Panc1 (cell line): ENCODE measurements around the gene SEM1. TPM values are rescaled to one million over a fixed set of nuclear protein-coding genes. Genes with fewer than 3 reads are reported as not detected.

Experiments used
- ATAC-seq: fragments of 200-7000 bp; cut with Tn5 transposase; 2 replicates; pipeline ENCODE4 v1.9.1; 2020; ENCODE audit warnings: mild to moderate bottlenecking, moderate library complexity
- BruUV-seq: library from RNA; stranded (reverse); fragments of 400-500 nt; replicated peaks from 2 replicates; lab custom pipeline; 2021; lab: Mats Ljungman, UMichigan
- CTCF ChIA-PET: fragments of 300-600 bp; sonication (Branson Sonifier 250); formaldehyde crosslinking; loops from one replicate; lab custom pipeline; 2022; ENCODE audit warnings: antibody characterized with exemption; lab: Charles Lee
- POLR2A ChIA-PET: fragments of 300-600 bp; sonication (Branson Sonifier 250); formaldehyde crosslinking; loops from one replicate; lab custom pipeline; 2022; ENCODE audit warnings: antibody characterized with exemption; lab: Charles Lee
- DNase-seq: peaks from one replicate; pipeline ENCODE4 v3.0.0-alpha.2; 2010; ENCODE audit warnings: low read depth, low spot score
- H3K27ac ChIP-seq: 2 replicates; pipeline ENCODE4 v1.5.1; 2011; ENCODE audit warnings: mild to moderate bottlenecking, low read length, inconsistent platforms
- H3K27me3 ChIP-seq: fragments of 200-500 bp; sonication (Bioruptor generic); 2 replicates; pipeline ENCODE4 v1.6.0; 2014; ENCODE audit warnings: low read length, inconsistent platforms; ENCODE audit not compliant: control insufficient read depth, insufficient read depth
- H3K36me3 ChIP-seq: fragments of 200-500 bp; sonication (Bioruptor generic); 2 replicates; pipeline ENCODE4 v1.5.1; 2014; ENCODE audit warnings: inconsistent platforms, mild to moderate bottlenecking, low read length, moderate library complexity; ENCODE audit not compliant: control insufficient read depth, insufficient read depth
- H3K4me1 ChIP-seq: 2 replicates; pipeline ENCODE4 v1.5.1; 2011; ENCODE audit warnings: inconsistent platforms, mild to moderate bottlenecking, low read length, moderate library complexity; ENCODE audit not compliant: control insufficient read depth, insufficient read depth
- H3K4me3 ChIP-seq, 2 experiments: 2 replicates each; pipeline ENCODE4 v1.5.1; 2011 to 2012; ENCODE audit warnings: low read depth in 2 of 2, low read length in 2 of 2, mild to moderate bottlenecking in 2 of 2, inconsistent platforms in 1 of 2, moderate library complexity in 1 of 2
- H3K9me3 ChIP-seq: fragments of 200-500 bp; sonication (Bioruptor generic); 2 replicates; pipeline ENCODE4 v1.5.1; 2014; ENCODE audit warnings: low read depth, mild to moderate bottlenecking, inconsistent platforms, low read length, moderate library complexity; ENCODE audit not compliant: control insufficient read depth, insufficient read depth
- POLR2AphosphoS5 ChIP-seq: IDR thresholded peaks from 2 replicates; pipeline ENCODE4 v1.6.1; 2012; ENCODE audit warnings: mild to moderate bottlenecking, low read depth, low read length, moderate library complexity
- SIN3A ChIP-seq: IDR thresholded peaks from 2 replicates; pipeline ENCODE4 v1.6.1; 2012; ENCODE audit warnings: low read depth, mild to moderate bottlenecking, low read length, moderate library complexity, borderline replicate concordance; ENCODE audit not compliant: insufficient read depth
- TCF7L2 ChIP-seq: IDR thresholded peaks from 2 replicates; pipeline ENCODE4 v1.6.1; 2011; ENCODE audit warnings: mild to moderate bottlenecking, low read depth, low read length, inconsistent platforms
- in situ Hi-C: cut with HindIII; loops from 2 replicates; pipeline ENCODE4 v1.10.0; 2016; ENCODE audit warnings: low sequenced_read_pairs, low pct_unique_long_range_greater_than_20kb
- intact Hi-C: fragments of 100-400 bp; cut with micrococcal nuclease; formaldehyde crosslinking; loops from one replicate; pipeline ENCODE4 v1.10.0; 2022; ENCODE audit not compliant: unreplicated experiment
- total RNA-seq: library from RNA; stranded (reverse); gene quantifications from one replicate; pipeline ENCODE4 v1.2.1, GENCODE V29; 2021; ENCODE audit not compliant: unreplicated experiment
- TF ChIP-seq, protein P1 (sequence below), 2 experiments: IDR thresholded peaks; 2 replicates each; pipeline ENCODE4 v1.6.1; 2011 to 2012; ENCODE audit warnings: low read depth in 2 of 2, control low read depth in 1 of 2, low read length in 1 of 2, mild to moderate bottlenecking in 1 of 2, moderate library complexity in 1 of 2; ENCODE audit not compliant: insufficient read depth in 1 of 2
- TF ChIP-seq, protein P2 (sequence below): fragments of 450-650 bp; IDR thresholded peaks from 2 replicates; pipeline ENCODE4 v1.5.1; 2017; ENCODE audit warnings: mild to moderate bottlenecking

The SEM1 gene
- total RNA-seq, 1 experiment from 2014 or later, result 67.8 TPM

DNA sequence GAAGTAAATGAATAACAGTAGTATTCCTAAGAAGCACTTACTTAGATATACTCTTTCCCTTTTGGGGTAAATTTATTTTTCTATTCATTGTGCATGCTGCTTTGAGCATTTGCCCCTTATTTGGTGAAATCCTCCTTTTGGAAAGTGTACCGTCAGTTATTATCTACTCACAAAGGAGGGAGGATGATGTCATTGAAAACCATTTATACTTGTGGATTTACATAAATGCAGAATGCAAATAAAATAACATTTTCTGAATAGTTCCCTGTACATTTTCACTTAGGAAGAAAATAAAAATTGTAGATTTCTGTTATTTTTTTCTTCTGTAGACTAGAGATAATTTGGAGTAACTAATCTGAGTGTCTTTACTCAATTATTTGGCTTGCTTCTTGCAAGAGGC is 29.5 kb upstream of the SEM1 start:
- Histone ChIP-seq H3K27me3 (peaks cover 6% of the 10 kb centered on the region), H3K4me1 (no peaks in the 10 kb centered on the region), H3K9me3 (no peaks in the 10 kb centered on the region), H3K4me3 (no peak overlapping the region), H3K27ac (no peak overlapping the region), H3K36me3 (no peaks in the 10 kb centered on the region)
- TF ChIP-seq, protein P1, sequence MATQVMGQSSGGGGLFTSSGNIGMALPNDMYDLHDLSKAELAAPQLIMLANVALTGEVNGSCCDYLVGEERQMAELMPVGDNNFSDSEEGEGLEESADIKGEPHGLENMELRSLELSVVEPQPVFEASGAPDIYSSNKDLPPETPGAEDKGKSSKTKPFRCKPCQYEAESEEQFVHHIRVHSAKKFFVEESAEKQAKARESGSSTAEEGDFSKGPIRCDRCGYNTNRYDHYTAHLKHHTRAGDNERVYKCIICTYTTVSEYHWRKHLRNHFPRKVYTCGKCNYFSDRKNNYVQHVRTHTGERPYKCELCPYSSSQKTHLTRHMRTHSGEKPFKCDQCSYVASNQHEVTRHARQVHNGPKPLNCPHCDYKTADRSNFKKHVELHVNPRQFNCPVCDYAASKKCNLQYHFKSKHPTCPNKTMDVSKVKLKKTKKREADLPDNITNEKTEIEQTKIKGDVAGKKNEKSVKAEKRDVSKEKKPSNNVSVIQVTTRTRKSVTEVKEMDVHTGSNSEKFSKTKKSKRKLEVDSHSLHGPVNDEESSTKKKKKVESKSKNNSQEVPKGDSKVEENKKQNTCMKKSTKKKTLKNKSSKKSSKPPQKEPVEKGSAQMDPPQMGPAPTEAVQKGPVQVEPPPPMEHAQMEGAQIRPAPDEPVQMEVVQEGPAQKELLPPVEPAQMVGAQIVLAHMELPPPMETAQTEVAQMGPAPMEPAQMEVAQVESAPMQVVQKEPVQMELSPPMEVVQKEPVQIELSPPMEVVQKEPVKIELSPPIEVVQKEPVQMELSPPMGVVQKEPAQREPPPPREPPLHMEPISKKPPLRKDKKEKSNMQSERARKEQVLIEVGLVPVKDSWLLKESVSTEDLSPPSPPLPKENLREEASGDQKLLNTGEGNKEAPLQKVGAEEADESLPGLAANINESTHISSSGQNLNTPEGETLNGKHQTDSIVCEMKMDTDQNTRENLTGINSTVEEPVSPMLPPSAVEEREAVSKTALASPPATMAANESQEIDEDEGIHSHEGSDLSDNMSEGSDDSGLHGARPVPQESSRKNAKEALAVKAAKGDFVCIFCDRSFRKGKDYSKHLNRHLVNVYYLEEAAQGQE (IDR thresholded peaks at IDR 0.05; ENCODE audit: insufficient read depth in 1 of 2, low read depth in 2 of 2, low read length in 1 of 2), result no peak
- TF ChIP-seq TCF7L2 (no peak), POLR2AphosphoS5 (no peak), SIN3A (no peak)
- TF ChIP-seq, protein P2, sequence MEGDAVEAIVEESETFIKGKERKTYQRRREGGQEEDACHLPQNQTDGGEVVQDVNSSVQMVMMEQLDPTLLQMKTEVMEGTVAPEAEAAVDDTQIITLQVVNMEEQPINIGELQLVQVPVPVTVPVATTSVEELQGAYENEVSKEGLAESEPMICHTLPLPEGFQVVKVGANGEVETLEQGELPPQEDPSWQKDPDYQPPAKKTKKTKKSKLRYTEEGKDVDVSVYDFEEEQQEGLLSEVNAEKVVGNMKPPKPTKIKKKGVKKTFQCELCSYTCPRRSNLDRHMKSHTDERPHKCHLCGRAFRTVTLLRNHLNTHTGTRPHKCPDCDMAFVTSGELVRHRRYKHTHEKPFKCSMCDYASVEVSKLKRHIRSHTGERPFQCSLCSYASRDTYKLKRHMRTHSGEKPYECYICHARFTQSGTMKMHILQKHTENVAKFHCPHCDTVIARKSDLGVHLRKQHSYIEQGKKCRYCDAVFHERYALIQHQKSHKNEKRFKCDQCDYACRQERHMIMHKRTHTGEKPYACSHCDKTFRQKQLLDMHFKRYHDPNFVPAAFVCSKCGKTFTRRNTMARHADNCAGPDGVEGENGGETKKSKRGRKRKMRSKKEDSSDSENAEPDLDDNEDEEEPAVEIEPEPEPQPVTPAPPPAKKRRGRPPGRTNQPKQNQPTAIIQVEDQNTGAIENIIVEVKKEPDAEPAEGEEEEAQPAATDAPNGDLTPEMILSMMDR, result no peak
- ATAC-seq (no peak), DNase-seq (no peak)
- POLR2A ChIA-PET, result no interaction called here
- in situ Hi-C loops, result no loop called here
- CTCF ChIA-PET, result no interaction called here
- intact Hi-C loops, result no loop called here
- BruUV-seq, result no TSS peak

DNA sequence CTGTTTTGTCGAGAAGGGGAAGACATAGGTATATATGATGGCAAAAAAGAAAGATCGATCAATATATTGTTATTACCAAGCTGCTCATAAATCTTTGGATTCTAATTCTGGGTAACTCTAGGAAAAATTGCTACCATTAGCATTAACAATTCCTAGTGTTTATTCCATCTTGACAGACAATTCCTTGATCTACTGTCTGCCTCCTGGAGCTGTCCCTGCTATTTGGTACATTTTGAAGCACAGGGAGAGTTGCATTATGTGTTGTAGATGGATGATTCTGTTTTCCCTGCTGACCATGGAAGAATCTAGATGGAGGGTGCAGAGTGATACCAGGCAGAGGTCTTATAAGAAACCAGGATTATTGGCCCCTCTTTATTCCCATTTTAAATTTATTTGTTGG is 29.1 kb upstream of the SEM1 start:
- ATAC-seq (no peak), DNase-seq (no peak)
- Histone ChIP-seq H3K9me3 (no peaks in the 10 kb centered on the region), H3K27ac (no peak overlapping the region), H3K27me3 (peaks cover 6% of the 10 kb centered on the region), H3K36me3 (no peaks in the 10 kb centered on the region), H3K4me1 (no peaks in the 10 kb centered on the region), H3K4me3 (no peak overlapping the region)
- in situ Hi-C loops (no loop called here), intact Hi-C loops (no loop called here)
- TF ChIP-seq POLR2AphosphoS5, result no peak
- TF ChIP-seq, protein P1 (IDR thresholded peaks at IDR 0.05; ENCODE audit: insufficient read depth in 1 of 2, low read depth in 2 of 2, low read length in 1 of 2), result no peak
- TF ChIP-seq, protein P2, result no peak
- TF ChIP-seq SIN3A, result no peak
- TF ChIP-seq TCF7L2, result no peak
- ChIA-PET POLR2A (no interaction called here), CTCF (no interaction called here)
- BruUV-seq, result no TSS peak
